Fibroblast of gingiva (primary cell): ENCODE results near the gene HEMGN.
"Not testable (repeated sequence)": the region's sequence is repeated elsewhere in the genome, so short reads cannot be mapped to it uniquely, and the experiment has no call there.

ENCODE experiments used
- DNase-seq: peaks from one replicate; pipeline ENCODE4 v3.0.0-alpha.2; 2011; ENCODE audit warnings: low read depth

The HEMGN gene

GRCh38 chr9:97963232-97963631, 25.3 kb upstream of the HEMGN start:
- DNase-seq: no peak

GRCh38 chr9:97962575-97962974, 24.6 kb upstream of the HEMGN start:
- no peak for DNase-seq

- no peak for DNase-seq
Observed at GRCh38 chr9:97962136-97962535, 24.2 kb upstream of the HEMGN start.

- no peak for DNase-seq
Observed at GRCh38 chr9:97961361-97961760, 23.4 kb upstream of the HEMGN start.

- not testable (repeated sequence) for DNase-seq
Observed at GRCh38 chr9:97960678-97961328, 22.8 kb upstream of the HEMGN start.

GRCh38 chr9:97959585-97959984, 21.6 kb upstream of the HEMGN start:
- DNase-seq: no peak

- no peak for DNase-seq
Observed at GRCh38 chr9:97958812-97959511, 21.0 kb upstream of the HEMGN start.

- DNase-seq: no peak
Observed at GRCh38 chr9:97956331-97956730, 18.4 kb upstream of the HEMGN start.

GRCh38 chr9:97954550-97954989, 16.6 kb upstream of the HEMGN start:
- no peak for DNase-seq

GRCh38 chr9:97950873-97951272, 12.9 kb upstream of the HEMGN start:
- DNase-seq: not testable (repeated sequence)

GRCh38 chr9:97947094-97947493, 9.1 kb upstream of the HEMGN start:
- not testable (repeated sequence) for DNase-seq

- not testable (repeated sequence) for DNase-seq
Observed at GRCh38 chr9:97945470-97945869, 7.5 kb upstream of the HEMGN start.

- DNase-seq: no peak
Observed at GRCh38 chr9:97944612-97945011, 6.6 kb upstream of the HEMGN start.

GRCh38 chr9:97943308-97943855, 5.4 kb upstream of the HEMGN start:
- no peak for DNase-seq

- DNase-seq: no peak
Observed at GRCh38 chr9:97941323-97941722, 3.4 kb upstream of the HEMGN start.

GRCh38 chr9:97940741-97941140, 2.8 kb upstream of the HEMGN start:
- no peak for DNase-seq

- no peak for DNase-seq
Observed at GRCh38 chr9:97940233-97940632, 2.3 kb upstream of the HEMGN start.

GRCh38 chr9:97936998-97937397, 974 bp downstream of the HEMGN start:
- DNase-seq: no peak

- DNase-seq: no peak
Observed at GRCh38 chr9:97935276-97935675, 2.7 kb downstream of the HEMGN start.

GRCh38 chr9:97934321-97935115, 3.5 kb downstream of the HEMGN start:
- peak; percentile 19 for DNase-seq

GRCh38 chr9:97933297-97933998, 4.5 kb downstream of the HEMGN start:
- no peak for DNase-seq

- no peak for DNase-seq
Observed at GRCh38 chr9:97930972-97931371, 7.0 kb downstream of the HEMGN start.
